ENCODE measurements around the gene RBM38. TPM values are rescaled to one million over a fixed set of nuclear protein-coding genes. Genes with fewer than 3 reads are reported as not detected.

The RBM38 gene
- polyA plus RNA-seq, 3 donors: 19.9 to 29.5 (median 24.1) TPM

DNA sequence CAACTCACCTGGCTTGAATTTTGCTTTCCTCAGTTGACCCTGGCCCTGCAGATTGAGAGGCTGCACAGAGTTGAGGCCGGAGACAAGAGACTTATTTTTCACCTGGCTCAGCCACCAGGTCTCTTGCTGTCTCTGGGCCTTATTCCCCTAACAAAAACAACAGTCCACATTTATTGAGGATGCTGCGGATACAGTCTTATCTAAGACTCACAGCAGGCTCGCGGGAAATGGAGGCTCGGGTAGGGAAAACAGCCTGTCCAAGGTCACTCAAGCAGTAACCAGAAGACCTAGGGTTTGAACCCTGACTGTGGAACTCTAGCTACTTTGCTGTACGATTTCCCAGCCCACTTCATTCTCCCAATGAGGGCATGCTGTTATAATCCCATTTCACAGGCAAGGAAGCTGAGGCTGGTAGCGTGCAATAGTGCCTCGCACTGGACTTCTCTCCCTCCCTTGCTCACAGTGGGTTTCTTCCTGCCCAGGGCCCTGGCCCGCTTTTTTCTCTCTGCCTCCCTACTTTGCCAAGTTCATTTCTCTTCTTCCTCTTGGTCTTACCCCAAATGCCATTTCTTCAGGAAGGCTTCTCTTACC, 57.7 kb downstream of the RBM38 start:
- no peak for DNase-seq (ENCODE audit: low read depth in 3 of 3, low spot score in 2 of 3)

DNA sequence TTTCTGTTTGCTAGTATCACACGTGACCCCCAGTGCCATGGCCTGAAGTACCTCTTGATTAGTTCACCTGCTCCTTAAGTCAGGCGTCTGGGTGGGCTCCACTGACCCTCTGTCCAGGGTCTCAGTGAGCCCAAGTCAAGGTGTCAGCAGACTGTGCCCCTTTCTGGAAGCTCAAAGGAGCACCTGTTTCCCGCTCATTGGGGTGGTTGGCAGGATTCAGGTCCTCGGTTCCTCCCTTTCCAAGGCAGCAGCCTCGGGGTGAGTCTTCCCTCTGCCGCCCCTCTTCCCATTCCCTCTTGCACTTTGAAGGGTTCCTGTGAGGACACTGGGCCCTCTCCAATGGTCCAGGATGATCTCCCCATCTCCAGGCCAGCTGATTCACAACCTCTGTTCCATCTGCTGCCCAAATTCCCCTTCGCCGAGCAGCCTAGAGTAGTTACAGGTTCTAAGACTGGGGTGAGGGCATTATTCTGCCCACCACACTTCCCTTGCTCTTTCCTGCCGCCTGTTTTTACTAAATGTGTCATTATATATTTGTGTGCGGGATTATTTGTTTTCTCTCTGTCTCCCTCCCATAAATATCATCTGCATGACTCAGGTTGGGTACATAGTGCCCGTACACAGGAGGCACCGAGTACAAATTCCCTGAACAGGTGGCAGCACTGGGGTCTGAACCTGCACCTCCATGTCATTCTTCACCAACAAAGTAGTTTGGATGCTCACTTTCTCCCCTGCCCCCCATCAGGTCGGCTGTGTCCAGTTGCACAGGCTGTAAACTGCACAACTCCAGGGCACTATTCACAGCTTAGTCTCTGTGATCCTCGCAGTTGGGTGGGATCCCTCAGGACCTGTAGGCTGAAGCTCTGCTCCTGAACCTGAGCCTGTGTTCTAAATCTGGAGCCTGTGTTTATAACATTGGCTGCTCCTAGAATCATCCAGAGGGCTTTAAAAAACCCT, 58.5 kb downstream of the RBM38 start:
- DNase-seq (ENCODE audit: low read depth in 3 of 3, low spot score in 2 of 3): no peak

DNA sequence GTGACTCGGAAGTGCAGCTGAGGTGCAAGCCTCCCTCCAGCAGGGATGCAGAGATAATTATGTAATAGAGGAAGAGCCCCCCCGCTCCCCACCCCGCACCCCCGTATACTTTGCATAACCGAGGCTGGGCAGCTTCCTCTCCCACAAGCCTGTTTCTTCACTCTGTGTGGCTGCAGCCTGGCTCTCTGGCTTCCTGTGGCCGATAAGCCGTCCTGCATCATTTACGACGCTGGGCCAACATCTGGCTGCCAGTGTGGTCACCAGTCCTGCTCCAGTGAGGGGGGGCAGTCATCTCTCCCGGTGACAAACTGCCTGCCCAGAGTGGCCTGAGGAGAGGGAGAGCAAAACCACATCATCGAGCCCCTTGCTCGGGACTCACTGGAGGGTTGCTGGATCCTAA, 59.2 kb downstream of the RBM38 start:
- DNase-seq (ENCODE audit: low read depth in 3 of 3, low spot score in 2 of 3): no peak

DNA sequence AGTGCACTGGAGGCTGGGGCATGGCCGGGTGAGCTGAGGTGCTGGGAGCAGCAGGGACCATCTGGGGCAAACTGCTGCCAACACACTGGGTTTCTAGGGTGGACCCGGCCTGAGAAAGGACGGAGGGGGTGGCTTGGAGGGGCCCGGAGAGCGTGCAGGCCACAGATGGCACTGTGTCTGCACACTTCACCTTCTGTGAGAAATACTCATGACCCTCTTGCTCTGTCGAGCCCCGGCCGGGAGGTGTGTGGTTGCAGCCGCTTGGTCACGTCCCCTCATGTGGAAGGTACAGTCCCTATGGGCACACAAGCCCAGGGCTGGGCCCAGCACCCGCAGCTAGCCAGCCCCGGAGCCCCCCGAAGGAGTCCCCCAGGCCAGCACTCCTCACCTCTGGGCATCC, 59.7 kb downstream of the RBM38 start:
- DNase-seq (ENCODE audit: low read depth in 3 of 3, low spot score in 2 of 3): no peak

DNA sequence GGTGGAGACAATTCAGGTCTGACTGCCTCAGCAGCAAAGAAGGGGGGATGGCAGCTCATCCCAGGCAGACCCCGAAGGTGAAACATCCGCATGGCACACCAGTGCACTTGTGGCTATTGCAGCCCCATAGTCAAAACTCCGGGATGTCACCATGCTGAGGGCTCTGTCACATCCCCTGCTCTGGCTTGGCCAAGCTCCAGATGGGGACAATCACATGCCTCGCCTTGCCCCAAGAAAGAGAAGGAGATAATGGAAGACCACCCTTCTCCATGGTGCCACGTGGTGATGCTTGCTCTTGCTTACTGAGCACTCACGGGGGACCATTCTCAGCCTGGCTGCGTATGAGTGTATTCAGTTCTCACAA, 60.2 kb downstream of the RBM38 start:
- no peak for DNase-seq (ENCODE audit: low read depth in 3 of 3, low spot score in 2 of 3)

DNA sequence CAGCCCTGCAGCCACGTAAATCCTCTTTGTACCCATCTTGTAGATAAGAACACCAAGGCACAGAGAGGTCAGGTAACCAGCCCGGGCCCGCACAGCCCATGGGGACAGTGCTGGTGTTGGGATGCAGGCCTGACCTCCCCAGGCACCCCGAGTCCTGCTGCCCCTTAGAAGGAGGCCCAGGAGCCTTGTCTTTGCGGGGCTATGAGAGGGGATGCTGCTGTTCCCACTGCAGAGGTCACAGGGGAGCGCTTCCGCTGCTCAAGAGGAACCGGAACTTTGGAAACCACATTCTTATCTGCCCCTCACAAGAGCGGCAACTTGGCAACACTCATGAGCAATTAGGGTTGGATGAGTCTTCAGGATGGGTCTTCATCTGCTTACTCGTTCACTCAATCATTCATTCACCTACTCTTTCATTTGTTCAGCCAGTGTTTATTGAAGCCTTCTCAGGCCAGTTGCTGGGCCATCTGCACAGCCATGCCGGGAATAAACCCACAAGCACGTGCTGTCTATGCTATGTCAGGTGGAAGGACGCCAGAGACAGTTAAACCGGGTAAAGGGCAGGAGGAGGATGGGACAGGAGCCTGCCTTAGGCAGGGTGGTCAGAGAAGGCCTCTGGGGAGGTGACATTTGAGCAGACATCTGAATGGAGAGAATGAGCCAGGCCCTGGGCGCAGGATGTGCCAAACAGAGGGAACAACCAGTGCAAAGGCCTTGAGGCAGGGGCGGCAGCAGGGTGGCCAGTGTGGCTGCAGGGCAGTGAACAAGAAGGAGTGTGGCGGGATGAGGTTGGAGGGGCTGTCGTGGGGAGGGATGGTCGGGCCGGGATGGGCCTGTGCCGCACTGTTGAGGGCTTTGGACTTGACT, 60.8 kb downstream of the RBM38 start:
- DNase-seq (ENCODE audit: low read depth in 3 of 3, low spot score in 2 of 3): no peak

DNA sequence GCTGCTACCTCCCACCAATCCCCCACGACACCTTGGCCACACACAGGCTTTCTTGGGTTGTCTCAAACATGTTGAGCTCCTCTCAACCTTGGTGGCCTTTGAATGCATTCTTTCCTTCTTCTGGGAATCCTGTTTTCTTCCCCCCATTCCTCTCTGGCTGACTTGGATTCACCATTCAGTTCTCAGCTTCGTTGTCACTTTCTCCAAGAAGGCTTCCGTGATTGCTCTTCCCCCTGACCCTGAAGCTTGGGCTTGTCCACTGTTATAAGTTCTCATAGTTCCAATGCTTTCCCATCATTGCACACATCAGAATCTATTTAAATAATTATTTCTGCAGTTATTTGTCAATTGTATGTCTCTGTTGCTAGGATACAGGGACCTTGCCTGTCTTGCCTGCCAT, 64.2 kb downstream of the RBM38 start:
- DNase-seq (ENCODE audit: low read depth in 3 of 3, low spot score in 2 of 3): no peak

DNA sequence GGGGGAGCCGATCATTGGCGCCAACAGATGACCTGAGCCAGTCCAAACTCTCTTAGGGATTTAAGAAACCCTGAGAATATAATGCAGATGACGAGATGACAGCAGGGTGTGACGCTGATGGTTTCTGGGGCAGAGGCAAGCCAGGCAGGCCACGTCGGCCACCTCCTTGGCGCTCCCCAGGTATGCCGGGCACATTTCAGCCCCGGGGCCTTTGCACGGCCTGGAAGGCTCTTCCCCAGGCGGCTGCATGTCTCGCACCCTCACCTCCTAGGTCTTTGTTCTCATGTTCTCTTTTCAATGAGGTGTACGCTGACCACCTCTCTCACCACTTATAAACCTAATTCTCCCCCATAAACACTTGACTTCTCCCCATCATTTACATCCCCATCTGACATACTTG, 64.9 kb downstream of the RBM38 start:
- DNase-seq (ENCODE audit: low read depth in 3 of 3, low spot score in 2 of 3): no peak

DNA sequence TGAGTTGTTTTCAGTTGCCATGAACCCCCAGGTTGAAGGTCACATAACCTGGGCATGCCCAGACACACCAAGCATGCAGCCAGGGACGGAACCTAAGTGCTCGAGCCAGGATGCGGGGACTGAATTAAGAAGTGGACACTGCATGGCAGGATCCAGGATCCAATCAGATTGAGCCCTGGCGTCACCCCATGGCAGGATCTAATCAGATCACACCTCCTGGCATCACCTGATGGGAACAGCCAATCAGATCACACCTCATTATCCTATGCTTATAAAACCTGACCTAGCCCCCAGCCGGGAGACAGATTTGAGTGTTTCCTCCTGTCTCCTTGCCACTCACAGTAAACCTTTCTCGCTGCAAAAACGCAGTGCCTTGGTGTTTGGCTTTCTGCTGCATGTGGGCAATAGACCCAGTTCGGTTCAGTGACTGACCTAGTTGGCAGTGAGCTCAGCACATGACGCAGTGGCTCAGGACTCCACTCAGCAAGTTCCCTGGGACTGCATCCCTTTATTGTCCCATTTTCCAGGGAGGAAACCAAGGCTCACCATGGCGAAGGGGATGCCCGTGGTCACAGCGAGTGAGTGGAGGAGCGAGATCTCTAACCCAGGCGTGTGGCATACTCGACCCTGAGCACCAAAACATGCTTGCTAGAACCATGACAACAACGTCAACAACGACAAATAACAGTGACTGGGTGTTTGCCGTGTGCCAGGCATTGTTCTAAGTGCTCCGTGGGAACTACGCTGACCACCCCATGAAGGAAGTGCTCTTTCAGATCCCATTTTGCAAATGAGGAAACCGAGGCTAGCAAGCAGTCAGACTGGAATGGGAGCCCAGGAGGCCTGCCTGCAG, 66.3 kb downstream of the RBM38 start:
- no peak for DNase-seq (ENCODE audit: low read depth in 3 of 3, low spot score in 2 of 3)

DNA sequence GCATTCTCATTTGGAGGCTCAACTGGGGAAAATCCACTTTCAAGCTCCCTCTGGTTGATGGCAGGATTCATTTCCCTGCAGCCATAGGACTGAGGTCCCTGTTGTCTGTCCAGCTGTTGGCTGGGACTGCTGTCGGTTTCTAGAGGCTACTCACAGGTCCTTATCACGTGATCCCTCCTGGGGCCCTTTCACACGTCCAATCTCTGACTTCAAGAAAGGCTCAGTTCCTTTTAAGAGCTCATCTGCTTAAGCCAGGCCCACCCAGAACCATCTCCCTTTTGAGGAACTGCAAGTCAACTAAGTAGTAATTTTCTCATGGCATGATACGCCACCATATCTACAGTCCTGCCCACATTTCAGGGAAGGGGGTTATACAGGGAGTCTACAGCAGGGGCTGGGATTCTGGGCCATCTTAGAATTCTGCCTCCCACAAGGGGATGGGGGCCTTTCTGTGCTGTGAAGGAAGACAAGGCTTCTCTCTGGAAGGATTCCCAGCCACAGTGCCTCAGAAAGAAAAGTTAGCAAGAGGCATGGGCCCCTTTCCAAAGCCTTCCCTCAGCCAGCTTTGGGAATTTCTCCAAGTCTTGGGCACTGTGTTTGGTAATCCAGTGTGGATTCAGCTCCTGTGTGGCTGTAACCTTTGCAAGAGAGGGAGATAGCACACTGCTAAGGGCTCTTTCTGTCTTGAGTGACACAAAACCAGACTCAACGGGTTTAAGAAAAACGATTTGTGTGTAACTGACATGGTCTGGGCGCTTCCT, 67.4 kb downstream of the RBM38 start:
- DNase-seq (ENCODE audit: low read depth in 3 of 3, low spot score in 2 of 3): no peak

Other genes with a start within 250 kb of the RBM38 start
- gene BMP7, start 124.8 kb upstream of the RBM38 start, polyA plus RNA-seq (ENCODE audit: insufficient read length in 3 of 3): 10 to 100 TPM; 71.8 to 84.2 (median 78.2) TPM
- not detected for gene SPO11, start 61.6 kb upstream of the RBM38 start, polyA plus RNA-seq (ENCODE audit: insufficient read length in 3 of 3)
- 10 to 100 TPM; 61.2 to 67.6 (median 64.5) TPM for gene RAE1, start 40.1 kb upstream of the RBM38 start, polyA plus RNA-seq (ENCODE audit: insufficient read length in 3 of 3)
- 1 to 10 TPM; 1.4 to 3.4 (median 2.2) TPM for gene CTCFL, start 133.7 kb downstream of the RBM38 start, polyA plus RNA-seq (ENCODE audit: insufficient read length in 3 of 3)
- gene PCK1, start 169.7 kb downstream of the RBM38 start, polyA plus RNA-seq (ENCODE audit: insufficient read length in 3 of 3): 10 to 100 TPM in 2 of 3 donors, 1 to 10 TPM in 1; 4.3 to 15.0 (median 10.6) TPM
- gene ZBP1, start 229.0 kb downstream of the RBM38 start, polyA plus RNA-seq (ENCODE audit: insufficient read length in 3 of 3): under 1 TPM in 2 of 3 donors, not detected in 1; 0.06 to 0.21 TPM

All from right renal cortex interstitium (tissue), 3 donors.